ENCODE results near the gene NUDT3. TPM values are rescaled to one million over a fixed set of nuclear protein-coding genes. Genes with fewer than 3 reads are reported as not detected.
A peak's percentile ranks its signal among the peaks of the same experiment; 100 is the strongest.

The NUDT3 gene
- total and polyA plus RNA-seq, 9 of the 15 experiments (the other 6 are each of a cell fraction or from before 2014, with no cell fraction given) = 5.4 to 81.2 (median 56.4) TPM

GRCh38 chr6:34315780-34316179 lies 76.7 kb downstream of the NUDT3 start (continued):
- TF ChIP-seq PHF20 (IDR thresholded peaks at IDR 0.05; ENCODE audit: partially characterized antibody) (no peak), PBX2 (CRISPR knock-in tag; IDR thresholded peaks at IDR 0.05; ENCODE audit: low read depth) (no peak), PBX2 (tag; conservative IDR thresholded peaks at IDR 0.05; ENCODE audit: low read depth) (peak; percentile 93), GABPB2 (CRISPR knock-in tag; conservative IDR thresholded peaks at IDR 0.05) (no peak), AFF1 (IDR thresholded peaks at IDR 0.05; ENCODE audit: low read depth in 1 of 2, partially characterized antibody in 2 of 2) (no peak), ZNF277 (CRISPR knock-in tag; IDR thresholded peaks at IDR 0.05; ENCODE audit: borderline replicate concordance) (no peak), SMAD1 (IDR thresholded peaks at IDR 0.05; ENCODE audit: low read depth, low read length, partially characterized antibody) (no peak), TARDBP (IDR thresholded peaks at IDR 0.05) (no peak), LEF1 (IDR thresholded peaks at IDR 0.05) (no peak), RAD21 (CRISPR knock-in tag; conservative IDR thresholded peaks at IDR 0.05 in 1 of 2, IDR thresholded peaks at IDR 0.05 in 1 of 2) (peak; percentile 6 to 15; a peak in 2 of 4 replicates), ZSCAN29 (IDR thresholded peaks at IDR 0.05) (no peak), SMAD3 (CRISPR knock-in tag; conservative IDR thresholded peaks at IDR 0.05) (peak; percentile 90), RREB1 (CRISPR knock-in tag; IDR thresholded peaks at IDR 0.05) (no peak), SMC3 (conservative IDR thresholded peaks at IDR 0.05; ENCODE audit: insufficient read depth, low read depth, low read length) (no peak)
